ENCODE data around the gene POLG2.

POLG2 gene

GRCh38 chr17:64428406-64428805, 68.4 kb downstream of the POLG2 start:
- no peak for DNase-seq (ENCODE audit: low read depth)
- TF ChIP-seq, protein P1, sequence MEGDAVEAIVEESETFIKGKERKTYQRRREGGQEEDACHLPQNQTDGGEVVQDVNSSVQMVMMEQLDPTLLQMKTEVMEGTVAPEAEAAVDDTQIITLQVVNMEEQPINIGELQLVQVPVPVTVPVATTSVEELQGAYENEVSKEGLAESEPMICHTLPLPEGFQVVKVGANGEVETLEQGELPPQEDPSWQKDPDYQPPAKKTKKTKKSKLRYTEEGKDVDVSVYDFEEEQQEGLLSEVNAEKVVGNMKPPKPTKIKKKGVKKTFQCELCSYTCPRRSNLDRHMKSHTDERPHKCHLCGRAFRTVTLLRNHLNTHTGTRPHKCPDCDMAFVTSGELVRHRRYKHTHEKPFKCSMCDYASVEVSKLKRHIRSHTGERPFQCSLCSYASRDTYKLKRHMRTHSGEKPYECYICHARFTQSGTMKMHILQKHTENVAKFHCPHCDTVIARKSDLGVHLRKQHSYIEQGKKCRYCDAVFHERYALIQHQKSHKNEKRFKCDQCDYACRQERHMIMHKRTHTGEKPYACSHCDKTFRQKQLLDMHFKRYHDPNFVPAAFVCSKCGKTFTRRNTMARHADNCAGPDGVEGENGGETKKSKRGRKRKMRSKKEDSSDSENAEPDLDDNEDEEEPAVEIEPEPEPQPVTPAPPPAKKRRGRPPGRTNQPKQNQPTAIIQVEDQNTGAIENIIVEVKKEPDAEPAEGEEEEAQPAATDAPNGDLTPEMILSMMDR (IDR thresholded peaks at IDR 0.05; ENCODE audit: control insufficient read depth, insufficient read depth, low read depth, low read length, missing control alignments): no peak
- H3K4me3 ChIP-seq (ENCODE audit: control insufficient read depth, low read depth, low read length): no peak overlapping the region
